GM19468 (cell line): ENCODE data around the gene ZNF69.
"Not testable (repeated sequence)": the region's sequence is repeated elsewhere in the genome, so short reads cannot be mapped to it uniquely, and the experiment has no call there.

Experiments
- ATAC-seq: cut with Tn5 transposase; IDR thresholded peaks from one replicate; pipeline ENCODE4 v1.9.1; 2021; ENCODE audit warnings: mild to moderate bottlenecking, moderate library complexity, moderate number of reproducible peaks; ENCODE audit not compliant: unreplicated experiment; ENCODE audit errors: extremely low read depth

ZNF69 gene

DNA sequence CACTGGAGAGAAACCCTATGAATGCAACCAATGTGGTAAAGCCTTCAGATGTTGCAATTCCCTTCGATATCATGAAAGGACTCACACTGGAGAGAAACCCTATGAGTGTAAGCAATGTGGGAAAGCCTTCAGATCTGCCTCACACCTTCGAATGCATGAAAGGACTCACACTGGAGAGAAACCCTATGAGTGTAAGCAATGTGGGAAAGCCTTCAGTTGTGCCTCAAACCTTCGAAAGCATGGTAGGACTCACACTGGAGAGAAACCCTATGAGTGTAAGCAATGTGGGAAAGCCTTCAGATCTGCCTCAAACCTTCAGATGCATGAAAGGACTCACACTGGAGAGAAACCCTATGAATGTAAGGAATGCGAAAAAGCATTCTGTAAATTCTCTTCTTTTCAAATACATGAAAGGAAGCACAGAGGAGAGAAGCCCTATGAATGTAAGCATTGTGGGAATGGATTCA is 62.1 kb downstream of the ZNF69 start:
- not testable (repeated sequence) for ATAC-seq

DNA sequence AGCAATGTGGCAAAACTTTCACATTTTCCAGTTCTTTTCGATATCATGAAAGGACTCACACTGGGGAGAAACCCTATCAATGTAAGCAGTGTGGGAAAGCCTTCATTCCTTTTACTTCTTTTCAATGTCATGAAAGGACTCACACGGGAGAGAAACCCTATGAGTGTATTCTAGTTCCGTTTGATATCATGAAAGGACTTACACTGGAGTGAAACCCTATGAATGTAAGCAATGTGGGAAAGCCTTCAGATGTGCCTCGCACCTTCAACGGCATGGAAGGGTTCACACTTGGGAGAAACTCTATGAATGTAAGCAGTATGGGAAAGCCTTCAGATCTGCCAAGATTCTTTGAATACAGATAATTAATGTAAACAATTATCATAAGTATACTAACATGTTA is 62.7 kb downstream of the ZNF69 start:
- no peak for ATAC-seq
